ENCODE measurements around the gene LBR. TPM values are rescaled to one million over a fixed set of nuclear protein-coding genes. Genes with fewer than 3 reads are reported as not detected.

The LBR gene
- total RNA-seq, 4 donors from 2014 or later, result 36.3 to 75.1 (median 45.1) TPM

DNA sequence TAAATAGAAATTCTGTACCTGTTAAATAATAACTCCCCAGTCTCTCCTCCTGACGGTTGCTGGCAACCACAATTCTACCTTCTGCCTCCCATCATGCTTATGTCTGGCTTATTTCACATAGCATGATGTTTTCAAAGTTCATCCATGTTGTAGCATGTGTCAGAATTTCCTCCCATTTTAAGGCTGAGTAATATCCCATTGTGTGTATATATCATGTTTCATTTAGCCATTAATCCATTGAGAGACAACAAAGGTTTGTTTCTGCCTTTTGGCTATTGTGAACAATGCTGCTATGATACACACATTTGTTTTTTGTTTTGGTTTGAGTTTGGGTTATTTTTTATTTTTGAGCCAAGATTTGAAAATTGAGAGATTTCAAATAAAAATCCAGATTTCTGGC, 72.0 kb downstream of the LBR start:
- Histone ChIP-seq H3K27ac (no peak overlapping the region), H3K9me3 (no peaks in the 10 kb centered on the region), H3K36me3 (no peaks in the 10 kb centered on the region), H3K27me3 (no peaks in the 10 kb centered on the region), H3K4me1 (no peaks in the 10 kb centered on the region), H3K4me3 (no peak overlapping the region)
- DNase-seq, result no peak
- no peak for TF ChIP-seq POLR2A (IDR thresholded peaks at IDR 0.05)
- TF ChIP-seq, protein P1, sequence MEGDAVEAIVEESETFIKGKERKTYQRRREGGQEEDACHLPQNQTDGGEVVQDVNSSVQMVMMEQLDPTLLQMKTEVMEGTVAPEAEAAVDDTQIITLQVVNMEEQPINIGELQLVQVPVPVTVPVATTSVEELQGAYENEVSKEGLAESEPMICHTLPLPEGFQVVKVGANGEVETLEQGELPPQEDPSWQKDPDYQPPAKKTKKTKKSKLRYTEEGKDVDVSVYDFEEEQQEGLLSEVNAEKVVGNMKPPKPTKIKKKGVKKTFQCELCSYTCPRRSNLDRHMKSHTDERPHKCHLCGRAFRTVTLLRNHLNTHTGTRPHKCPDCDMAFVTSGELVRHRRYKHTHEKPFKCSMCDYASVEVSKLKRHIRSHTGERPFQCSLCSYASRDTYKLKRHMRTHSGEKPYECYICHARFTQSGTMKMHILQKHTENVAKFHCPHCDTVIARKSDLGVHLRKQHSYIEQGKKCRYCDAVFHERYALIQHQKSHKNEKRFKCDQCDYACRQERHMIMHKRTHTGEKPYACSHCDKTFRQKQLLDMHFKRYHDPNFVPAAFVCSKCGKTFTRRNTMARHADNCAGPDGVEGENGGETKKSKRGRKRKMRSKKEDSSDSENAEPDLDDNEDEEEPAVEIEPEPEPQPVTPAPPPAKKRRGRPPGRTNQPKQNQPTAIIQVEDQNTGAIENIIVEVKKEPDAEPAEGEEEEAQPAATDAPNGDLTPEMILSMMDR (IDR thresholded peaks at IDR 0.05), result no peak

DNA sequence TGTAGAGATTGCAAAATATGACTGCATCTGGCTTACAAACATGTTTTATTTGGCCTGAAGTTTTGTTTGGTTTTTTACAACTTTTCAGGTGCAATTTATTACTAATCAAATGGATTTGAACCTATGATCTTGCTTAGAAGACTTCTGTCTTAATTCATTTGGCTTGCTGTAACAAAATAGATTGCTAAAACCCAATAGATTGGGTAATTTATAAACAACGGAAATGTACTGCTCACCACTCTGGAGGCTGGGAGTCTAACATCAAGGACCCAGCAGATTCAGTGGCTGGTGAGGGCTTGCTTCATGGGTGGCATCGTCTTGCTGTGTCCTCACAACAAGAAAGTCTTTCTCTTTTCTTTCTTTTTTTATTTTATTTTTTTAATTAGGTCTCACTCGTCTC, 72.9 kb downstream of the LBR start:
- Histone ChIP-seq H3K9me3 (no peaks in the 10 kb centered on the region), H3K36me3 (no peaks in the 10 kb centered on the region), H3K27ac (no peak overlapping the region), H3K4me1 (no peaks in the 10 kb centered on the region), H3K4me3 (no peak overlapping the region), H3K27me3 (no peaks in the 10 kb centered on the region)
- no peak for TF ChIP-seq POLR2A (IDR thresholded peaks at IDR 0.05)
- TF ChIP-seq, protein P1 (IDR thresholded peaks at IDR 0.05), result no peak
- DNase-seq, result no peak

Other genes starting within 250 kb of the LBR start
- gene ENAH, start 225.1 kb upstream of the LBR start, total RNA-seq, result 10 to 100 TPM in 3 of 4 donors, 1 to 10 TPM in 1; 7.6 to 51.2 (median 16.5) TPM